ENCODE data around the gene HDGFL2. TPM values are rescaled to one million over a fixed set of nuclear protein-coding genes. Genes with fewer than 3 reads are reported as not detected.

Gene HDGFL2
- polyA plus RNA-seq, 1 experiment = 26.0 TPM

GRCh38 chr19:4448147-4448985 is 23.7 kb upstream of the HDGFL2 start:
- no peak for DNase-seq (ENCODE audit: low read depth)
- TF ChIP-seq CTCF (IDR thresholded peaks at IDR 0.05; ENCODE audit: insufficient read depth, low read depth, low read length) = no peak
- H3K27me3 ChIP-seq (ENCODE audit: control insufficient read depth, insufficient read depth, low read length) = no peaks in the 10 kb centered on the region
- peaks cover 60% of the 10 kb centered on the region for H3K36me3 ChIP-seq (ENCODE audit: control insufficient read depth, insufficient read depth, low read length)
- ChIA-PET CTCF (interaction anchor here (1.1 kb wide), 1 partner anchor 48 kb away, joined by 5 read pairs; the partner anchor contains the start of gene SH3GL1), POLR2A (no interaction called here)
- no peak overlapping the region for H3K4me3 ChIP-seq (ENCODE audit: low read depth, low read length)

GRCh38 chr19:4449022-4449638 is 23.0 kb upstream of the HDGFL2 start:
- no peak for DNase-seq (ENCODE audit: low read depth)
- TF ChIP-seq CTCF (IDR thresholded peaks at IDR 0.05; ENCODE audit: insufficient read depth, low read depth, low read length) = no peak
- Histone ChIP-seq H3K27me3 (ENCODE audit: control insufficient read depth, insufficient read depth, low read length) (no peaks in the 10 kb centered on the region), H3K36me3 (ENCODE audit: control insufficient read depth, insufficient read depth, low read length) (peaks cover 65% of the 10 kb centered on the region), H3K4me3 (ENCODE audit: low read depth, low read length) (no peak overlapping the region)
- ChIA-PET POLR2A (no interaction called here), CTCF (interaction anchor here (1.1 kb wide), 1 partner anchor 49 kb away, joined by 5 read pairs; the partner anchor contains the start of gene SH3GL1)

- no peak for DNase-seq (ENCODE audit: low read depth)
- Histone ChIP-seq H3K36me3 (ENCODE audit: control insufficient read depth, insufficient read depth, low read length) (peaks cover 65% of the 10 kb centered on the region), H3K4me3 (ENCODE audit: low read depth, low read length) (no peak overlapping the region), H3K27me3 (ENCODE audit: control insufficient read depth, insufficient read depth, low read length) (no peaks in the 10 kb centered on the region)
- ChIA-PET POLR2A (no interaction called here), CTCF (interaction anchor here (1.1 kb wide), 1 partner anchor 49 kb away, joined by 5 read pairs; the partner anchor contains the start of gene SH3GL1)
- no peak for TF ChIP-seq CTCF (IDR thresholded peaks at IDR 0.05; ENCODE audit: insufficient read depth, low read depth, low read length)
These were observed 22.5 kb upstream of the HDGFL2 start for GRCh38 chr19:4449639-4450028.

GRCh38 chr19:4452230-4452990 is 19.7 kb upstream of the HDGFL2 start:
- H3K36me3 ChIP-seq (ENCODE audit: control insufficient read depth, insufficient read depth, low read length) = peaks cover 48% of the 10 kb centered on the region
- POLR2A ChIA-PET = no interaction called here
- no peak for DNase-seq (ENCODE audit: low read depth)
- TF ChIP-seq CTCF (IDR thresholded peaks at IDR 0.05; ENCODE audit: insufficient read depth, low read depth, low read length) = no peak
- CTCF ChIA-PET = no interaction called here
- H3K27me3 ChIP-seq (ENCODE audit: control insufficient read depth, insufficient read depth, low read length) = no peaks in the 10 kb centered on the region
- no peak overlapping the region for H3K4me3 ChIP-seq (ENCODE audit: low read depth, low read length)

All from BJ (cell line).